Measurements from ENCODE around the gene TREML4.

Gene TREML4

GRCh38 chr6:41286544-41287346, 58.6 kb downstream of the TREML4 start, which contains the start of gene TREM1:
Gene TREM1, minus strand, starts transcription at chr6:41286682. Its CDS starts 27 bp downstream, at chr6:41286655.
- TF ChIP-seq JUND (IDR thresholded peaks at IDR 0.05; ENCODE audit: low read depth) = no peak
- in situ Hi-C loops (cut with HindIII; ENCODE audit: low pct_unique_long_range_greater_than_20kb, low sequenced_read_pairs) = no loop called here
- no peak for DNase-seq (ENCODE audit: low read depth in 1 of 2, low spot score in 1 of 2)

GRCh38 chr6:41288030-41288753, 60.0 kb downstream of the TREML4 start:
- no peak for TF ChIP-seq JUND (IDR thresholded peaks at IDR 0.05; ENCODE audit: low read depth)
- in situ Hi-C loops (cut with HindIII; ENCODE audit: low pct_unique_long_range_greater_than_20kb, low sequenced_read_pairs) = no loop called here
- DNase-seq (ENCODE audit: low read depth in 1 of 2, low spot score in 1 of 2) = no peak
